Fibroblast of lung (primary cell): ENCODE results near the gene SYNJ2BP.

ENCODE experiments used
- CTCF ChIP-seq, 2 donors: IDR thresholded peaks in 1 of 2; conservative IDR thresholded peaks in 1 of 2; 1 replicate in 1 of 2; 2 replicates in 1 of 2; pipeline ENCODE4 v1.5.1; 2011 to 2012; ENCODE audit warnings: low read length in 2 of 2, control low read depth in 1 of 2, inconsistent platforms in 1 of 2, low read depth in 1 of 2, mild to moderate bottlenecking in 1 of 2
- EZH2 ChIP-seq: IDR thresholded peaks from 2 replicates; pipeline ENCODE4 v1.5.1; 2012; ENCODE audit warnings: low read length, control low read depth, mild to moderate bottlenecking; ENCODE audit errors: missing control alignments

GRCh38 chr14:70416338-70416724 lies 559 bp downstream of the SYNJ2BP start:
- TF ChIP-seq CTCF (conservative IDR thresholded peaks at IDR 0.05 in 1 of 2, IDR thresholded peaks at IDR 0.05 in 1 of 2; ENCODE audit: low read depth in 1 of 2, low read length in 2 of 2) = no peak
- no peak for TF ChIP-seq EZH2
